ENCODE results near the gene SYTL2.

The SYTL2 gene

GRCh38 chr11:85815186-85815931 is 4.4 kb upstream of the SYTL2 start:
- in situ Hi-C loops (cut with HindIII; ENCODE audit: low sequenced_read_pairs) = no loop called here
- peak; percentile 84 for DNase-seq (ENCODE audit: low read depth)
- H3K4me3 ChIP-seq (ENCODE audit: low read depth, low read length) = no peak overlapping the region
- no peak for TF ChIP-seq CTCF (IDR thresholded peaks at IDR 0.05; ENCODE audit: low read depth, low read length, missing control alignments)

- in situ Hi-C loops (cut with HindIII; ENCODE audit: low sequenced_read_pairs) = no loop called here
- DNase-seq (ENCODE audit: low read depth) = no peak
- no peak for TF ChIP-seq CTCF (IDR thresholded peaks at IDR 0.05; ENCODE audit: low read depth, low read length, missing control alignments)
- no peak overlapping the region for H3K4me3 ChIP-seq (ENCODE audit: low read depth, low read length)
Observed at GRCh38 chr11:85813721-85814120, 2.8 kb upstream of the SYTL2 start.

GRCh38 chr11:85811624-85812023 is 683 bp upstream of the SYTL2 start:
- in situ Hi-C loops (cut with HindIII; ENCODE audit: low sequenced_read_pairs) = no loop called here
- no peak for TF ChIP-seq CTCF (IDR thresholded peaks at IDR 0.05; ENCODE audit: low read depth, low read length, missing control alignments)
- no peak for DNase-seq (ENCODE audit: low read depth)
- peak overlapping the region; percentile 62 for H3K4me3 ChIP-seq (ENCODE audit: low read depth, low read length)

- in situ Hi-C loops (cut with HindIII; ENCODE audit: low sequenced_read_pairs) = no loop called here
Observed at GRCh38 chr11:85810521-85810870, 445 bp downstream of the SYTL2 start.

GRCh38 chr11:85809863-85810262 is 1.1 kb downstream of the SYTL2 start:
- peak; percentile 42 for TF ChIP-seq CTCF (IDR thresholded peaks at IDR 0.05; ENCODE audit: low read depth, low read length, missing control alignments)
- in situ Hi-C loops (cut with HindIII; ENCODE audit: low sequenced_read_pairs) = no loop called here
- H3K4me3 ChIP-seq (ENCODE audit: low read depth, low read length) = peak overlapping the region; percentile 62
- DNase-seq (ENCODE audit: low read depth) = no peak

More at GRCh38 chr11:85810521-85810870, 445 bp downstream of the SYTL2 start:
- TF ChIP-seq CTCF (IDR thresholded peaks at IDR 0.05; ENCODE audit: low read depth, low read length, missing control alignments) = no peak
- DNase-seq (ENCODE audit: low read depth) = no peak
- peak overlapping the region; percentile 62 for H3K4me3 ChIP-seq (ENCODE audit: low read depth, low read length)

GRCh38 chr11:85809191-85809590 is 1.8 kb downstream of the SYTL2 start:
- DNase-seq (ENCODE audit: low read depth) = no peak
- in situ Hi-C loops (cut with HindIII; ENCODE audit: low sequenced_read_pairs) = no loop called here
- no peak for TF ChIP-seq CTCF (IDR thresholded peaks at IDR 0.05; ENCODE audit: low read depth, low read length, missing control alignments)
- peak overlapping the region; percentile 62 for H3K4me3 ChIP-seq (ENCODE audit: low read depth, low read length)

Measured in astrocyte of the cerebellum (primary cell).